ENCODE data around the gene MEGF6. TPM values are rescaled to one million over a fixed set of nuclear protein-coding genes. Genes with fewer than 3 reads are reported as not detected.

MEGF6 gene
- total RNA-seq, 1 donor from 2014 or later, result 198 TPM

DNA sequence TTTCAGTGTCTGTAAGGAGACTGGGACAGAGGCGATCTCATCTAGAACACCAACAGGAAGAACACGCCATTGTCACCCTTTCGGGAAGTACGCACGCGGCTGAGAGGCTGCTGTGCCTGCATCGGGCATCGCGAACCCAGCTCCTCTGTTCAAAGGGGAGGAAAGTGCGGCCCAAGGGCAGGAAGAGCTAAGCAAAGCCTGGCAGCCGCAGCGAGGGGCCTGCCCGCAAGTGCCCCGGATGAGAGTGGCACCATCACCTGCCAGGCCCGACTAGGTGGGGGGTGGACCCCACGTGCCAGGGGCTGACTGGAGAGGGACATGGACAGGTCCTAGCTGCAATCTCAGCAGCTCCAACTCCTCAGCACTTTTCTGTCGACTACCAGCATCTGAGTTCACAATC, 21.0 kb upstream of the MEGF6 start:
- no peaks in the 10 kb centered on the region for H3K4me1 Mint-ChIP-seq (ENCODE audit: unreplicated experiment)

DNA sequence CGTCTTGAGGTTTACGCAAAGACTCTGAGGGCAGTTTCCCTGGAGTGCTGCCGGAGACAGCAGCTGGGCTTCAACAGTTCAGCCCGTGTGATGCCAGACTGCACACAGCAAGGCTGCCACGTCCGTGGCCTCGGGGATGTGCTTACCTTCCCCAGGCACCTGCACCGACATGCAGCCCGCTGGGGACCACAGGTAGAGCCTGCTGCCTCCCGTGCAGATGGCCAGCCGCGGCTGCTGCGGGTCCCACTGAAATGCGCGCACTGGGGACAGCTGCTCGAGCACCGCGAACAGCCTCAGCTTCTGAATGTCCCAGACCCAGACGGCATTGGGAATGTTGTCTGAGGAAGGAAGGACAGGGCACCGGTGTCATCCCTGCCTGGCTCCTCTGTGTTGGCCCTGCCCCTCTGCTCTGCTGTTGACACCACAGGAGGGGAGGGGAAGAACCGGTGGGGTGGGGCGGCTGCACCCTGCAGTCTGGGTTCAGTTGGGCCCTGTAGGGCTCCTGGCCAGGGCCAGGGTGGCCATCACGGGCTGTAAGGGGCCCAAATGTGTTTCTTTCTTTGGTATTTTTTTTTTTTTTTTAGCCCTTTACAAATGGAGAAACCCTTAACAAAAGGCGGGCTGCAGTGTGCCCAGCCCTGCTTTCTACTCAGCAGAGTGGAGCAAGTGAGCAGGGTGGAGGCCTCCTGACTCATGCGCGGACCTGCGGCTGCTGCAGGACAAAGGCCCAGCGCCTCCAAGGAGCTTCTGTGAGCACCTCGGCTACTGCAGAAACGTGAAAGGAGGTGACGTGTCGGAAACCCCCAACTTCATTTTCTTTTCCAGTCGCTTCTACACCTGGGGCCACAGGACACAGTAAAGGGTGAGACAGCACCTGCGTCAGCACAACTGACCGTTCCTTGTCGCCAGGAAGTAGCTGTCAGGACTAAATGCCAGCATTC, 20.3 kb upstream of the MEGF6 start:
- no peak for DNase-seq (ENCODE audit: low spot score)
- H3K9me3 Mint-ChIP-seq (ENCODE audit: unreplicated experiment), result no peaks in the 10 kb centered on the region
- no peaks in the 10 kb centered on the region for H3K4me1 Mint-ChIP-seq (ENCODE audit: unreplicated experiment)
- no peak overlapping the region for H3K4me3 Mint-ChIP-seq (ENCODE audit: unreplicated experiment)
- TF ChIP-seq, protein P1, sequence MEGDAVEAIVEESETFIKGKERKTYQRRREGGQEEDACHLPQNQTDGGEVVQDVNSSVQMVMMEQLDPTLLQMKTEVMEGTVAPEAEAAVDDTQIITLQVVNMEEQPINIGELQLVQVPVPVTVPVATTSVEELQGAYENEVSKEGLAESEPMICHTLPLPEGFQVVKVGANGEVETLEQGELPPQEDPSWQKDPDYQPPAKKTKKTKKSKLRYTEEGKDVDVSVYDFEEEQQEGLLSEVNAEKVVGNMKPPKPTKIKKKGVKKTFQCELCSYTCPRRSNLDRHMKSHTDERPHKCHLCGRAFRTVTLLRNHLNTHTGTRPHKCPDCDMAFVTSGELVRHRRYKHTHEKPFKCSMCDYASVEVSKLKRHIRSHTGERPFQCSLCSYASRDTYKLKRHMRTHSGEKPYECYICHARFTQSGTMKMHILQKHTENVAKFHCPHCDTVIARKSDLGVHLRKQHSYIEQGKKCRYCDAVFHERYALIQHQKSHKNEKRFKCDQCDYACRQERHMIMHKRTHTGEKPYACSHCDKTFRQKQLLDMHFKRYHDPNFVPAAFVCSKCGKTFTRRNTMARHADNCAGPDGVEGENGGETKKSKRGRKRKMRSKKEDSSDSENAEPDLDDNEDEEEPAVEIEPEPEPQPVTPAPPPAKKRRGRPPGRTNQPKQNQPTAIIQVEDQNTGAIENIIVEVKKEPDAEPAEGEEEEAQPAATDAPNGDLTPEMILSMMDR (IDR thresholded peaks at IDR 0.05; ENCODE audit: unreplicated experiment), result no peak
- H3K27ac Mint-ChIP-seq (ENCODE audit: unreplicated experiment), result no peak overlapping the region
- H3K27me3 Mint-ChIP-seq (ENCODE audit: unreplicated experiment), result peaks cover 3% of the 10 kb centered on the region
- H3K36me3 Mint-ChIP-seq (ENCODE audit: low read depth, unreplicated experiment), result peaks cover 31% of the 10 kb centered on the region

More for the DNA sequence above, 21.0 kb upstream of the MEGF6 start:
- H3K27me3 Mint-ChIP-seq (ENCODE audit: unreplicated experiment), result peaks cover 3% of the 10 kb centered on the region
- no peak overlapping the region for H3K4me3 Mint-ChIP-seq (ENCODE audit: unreplicated experiment)
- TF ChIP-seq, protein P1 (IDR thresholded peaks at IDR 0.05; ENCODE audit: unreplicated experiment), result no peak
- no peak for DNase-seq (ENCODE audit: low spot score)
- H3K9me3 Mint-ChIP-seq (ENCODE audit: unreplicated experiment), result no peaks in the 10 kb centered on the region
- peaks cover 36% of the 10 kb centered on the region for H3K36me3 Mint-ChIP-seq (ENCODE audit: low read depth, unreplicated experiment)
- no peak overlapping the region for H3K27ac Mint-ChIP-seq (ENCODE audit: unreplicated experiment)

DNA sequence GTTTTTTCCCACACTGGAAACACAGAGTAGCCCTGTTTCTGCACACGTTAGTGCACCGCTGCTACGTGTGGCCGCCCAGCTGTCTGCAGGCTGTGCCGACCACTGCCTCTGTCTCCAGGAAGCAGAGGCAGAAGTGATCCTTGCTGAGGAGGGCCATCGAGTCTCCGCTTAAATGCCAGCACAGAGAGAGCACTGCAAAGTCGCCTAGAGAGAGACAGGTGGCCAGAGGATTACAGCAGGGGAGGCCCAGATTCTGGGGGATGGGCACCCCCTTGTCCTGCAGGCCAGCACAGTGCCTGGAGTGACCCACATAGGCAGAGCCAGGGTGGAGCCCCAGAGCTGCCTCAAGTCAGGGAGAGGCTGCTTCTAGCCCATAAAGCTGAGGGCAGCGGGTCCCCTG, 19.6 kb upstream of the MEGF6 start:
- Mint-ChIP-seq H3K36me3 (ENCODE audit: low read depth, unreplicated experiment) (peaks cover 26% of the 10 kb centered on the region), H3K27me3 (ENCODE audit: unreplicated experiment) (peaks cover 1% of the 10 kb centered on the region), H3K27ac (ENCODE audit: unreplicated experiment) (no peak overlapping the region), H3K4me3 (ENCODE audit: unreplicated experiment) (no peak overlapping the region), H3K4me1 (ENCODE audit: unreplicated experiment) (peaks cover 1% of the 10 kb centered on the region), H3K9me3 (ENCODE audit: unreplicated experiment) (no peaks in the 10 kb centered on the region)
- DNase-seq (ENCODE audit: low spot score), result no peak
- TF ChIP-seq, protein P1 (IDR thresholded peaks at IDR 0.05; ENCODE audit: unreplicated experiment), result no peak

DNA sequence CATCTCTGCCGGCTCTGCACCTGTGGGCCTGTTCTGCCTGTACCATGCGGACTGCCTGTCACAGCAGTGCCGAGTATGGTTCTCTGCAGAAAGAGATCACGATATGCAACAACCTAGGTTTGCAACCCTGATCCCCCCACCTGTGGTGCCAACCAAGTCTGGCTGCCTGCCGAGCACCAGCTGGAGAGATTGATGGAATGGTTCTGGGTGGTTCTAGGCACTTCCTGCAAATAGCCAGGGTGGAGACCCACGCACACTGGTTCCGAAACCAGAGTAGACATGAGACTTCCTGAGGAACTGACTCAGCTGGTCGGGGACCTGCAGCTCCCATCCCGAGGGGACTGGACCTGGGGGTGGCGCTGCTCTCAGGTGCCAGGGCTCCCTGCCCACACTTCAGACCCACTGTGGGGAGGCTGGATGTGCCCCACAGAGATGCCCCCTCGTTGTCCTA, 18.9 kb upstream of the MEGF6 start:
- Mint-ChIP-seq H3K27ac (ENCODE audit: unreplicated experiment) (no peak overlapping the region), H3K36me3 (ENCODE audit: low read depth, unreplicated experiment) (peaks cover 23% of the 10 kb centered on the region), H3K9me3 (ENCODE audit: unreplicated experiment) (no peaks in the 10 kb centered on the region), H3K27me3 (ENCODE audit: unreplicated experiment) (peaks cover 1% of the 10 kb centered on the region), H3K4me1 (ENCODE audit: unreplicated experiment) (peaks cover 5% of the 10 kb centered on the region), H3K4me3 (ENCODE audit: unreplicated experiment) (no peak overlapping the region)
- TF ChIP-seq, protein P1 (IDR thresholded peaks at IDR 0.05; ENCODE audit: unreplicated experiment), result no peak
- no peak for DNase-seq (ENCODE audit: low spot score)

DNA sequence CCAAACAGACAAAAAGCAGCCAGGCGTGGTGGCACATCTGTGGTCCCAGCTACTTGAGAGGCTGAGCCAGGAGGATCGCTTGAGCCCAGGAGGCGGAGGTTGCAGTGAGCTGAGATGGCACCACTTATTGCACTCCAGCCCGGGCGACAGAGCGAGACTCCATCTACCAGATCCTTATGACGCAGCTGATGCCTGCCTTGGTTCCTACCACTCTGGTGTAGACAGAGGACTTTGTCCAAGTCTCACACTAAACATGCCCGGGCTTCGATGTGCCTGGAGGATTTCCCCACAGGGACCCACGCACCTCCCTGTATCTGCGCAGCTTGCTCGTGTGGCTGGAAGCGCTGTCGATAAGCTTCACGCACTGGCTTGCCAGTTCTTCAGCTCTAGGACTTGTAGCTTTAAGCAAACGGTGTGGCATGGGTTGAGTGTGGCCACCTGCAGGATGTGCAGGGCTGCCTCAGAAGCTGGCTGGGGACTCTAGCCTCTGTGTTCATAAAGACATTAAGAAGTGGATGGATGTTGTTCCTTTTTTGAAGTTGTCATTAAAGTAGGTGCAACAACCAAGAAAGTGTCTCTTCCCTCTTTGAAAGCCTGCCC, 18.4 kb upstream of the MEGF6 start:
- Mint-ChIP-seq H3K4me1 (ENCODE audit: unreplicated experiment) (peaks cover 5% of the 10 kb centered on the region), H3K27me3 (ENCODE audit: unreplicated experiment) (peaks cover 1% of the 10 kb centered on the region), H3K27ac (ENCODE audit: unreplicated experiment) (no peak overlapping the region), H3K36me3 (ENCODE audit: low read depth, unreplicated experiment) (peaks cover 22% of the 10 kb centered on the region), H3K9me3 (ENCODE audit: unreplicated experiment) (no peaks in the 10 kb centered on the region), H3K4me3 (ENCODE audit: unreplicated experiment) (no peak overlapping the region)
- no peak for DNase-seq (ENCODE audit: low spot score)
- TF ChIP-seq, protein P1 (IDR thresholded peaks at IDR 0.05; ENCODE audit: unreplicated experiment), result no peak

Measured in endothelial cell (in vitro differentiated cells).